ENCODE data around the gene CFAP53. TPM values are rescaled to one million over a fixed set of nuclear protein-coding genes. Genes with fewer than 3 reads are reported as not detected.

The CFAP53 gene
- total and polyA plus RNA-seq, 11 donors: 0.10 to 0.62 (median 0.15) TPM; not detected in 6

DNA sequence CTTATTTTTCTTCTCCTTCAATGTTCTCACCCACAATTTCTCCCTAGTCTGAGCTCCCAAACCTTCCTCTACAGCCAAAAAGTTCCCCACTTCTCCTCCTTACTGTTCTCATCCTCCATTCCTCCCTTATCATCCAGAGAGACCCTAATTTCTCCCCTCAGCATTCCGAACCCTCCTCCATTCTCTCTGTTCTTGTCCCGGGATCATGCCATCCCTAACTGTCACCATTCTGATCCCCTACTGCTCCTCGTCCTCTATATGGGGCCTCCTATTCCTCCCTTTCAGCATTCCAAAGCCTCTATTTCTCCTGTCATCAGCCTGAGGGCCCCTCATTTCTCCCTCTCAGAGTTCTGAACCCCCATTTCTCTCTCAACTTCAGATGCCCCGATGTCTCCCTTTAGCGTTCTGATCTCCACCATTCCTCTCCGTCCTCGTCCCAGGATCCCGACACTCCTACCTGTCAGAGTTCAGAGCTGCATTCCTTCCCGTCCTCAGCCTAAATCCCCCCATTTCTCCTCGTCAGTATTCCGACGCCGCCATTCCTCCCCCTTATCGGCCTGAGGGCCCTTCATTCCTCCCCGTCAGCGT lies 14.5 kb upstream of the CFAP53 start:
- ATAC-seq (no peak), DNase-seq (no peak)
- Histone ChIP-seq H3K36me3 (peaks cover 1 to 74% (median 56%) of the 10 kb centered on the region in 9 donors), H3K27me3 (no peaks in the 10 kb centered on the region), H3K9me3 (no peaks in the 10 kb centered on the region), H3K4me3 (peak overlapping the region; percentile 62 to 99 (median 87)), H3K4me1 (peaks cover 3 to 29% (median 23%) of the 10 kb centered on the region in 12 donors), H3K27ac (peak overlapping the region; percentile 41 to 96 (median 92))
- intact Hi-C loops (cut with DNase I): loop anchor here in 7 of 10 donors (1.0 to 10.0 kb wide), 9 partner anchors 12 to 786 kb away; partner anchors contain the start of genes CFAP53 (in 2 of the 7), RPL17 (in 2 of the 7), ACAA2 (in 1 of the 7) and ELAC1 (in 1 of the 7)
- 1 to 2% (median 2%) methylated on average over 16 of the region's 16 CpGs for WGBS, 4 donors
- TF ChIP-seq POLR2A (IDR thresholded peaks at IDR 0.05): no peak
- TF ChIP-seq, protein P1, sequence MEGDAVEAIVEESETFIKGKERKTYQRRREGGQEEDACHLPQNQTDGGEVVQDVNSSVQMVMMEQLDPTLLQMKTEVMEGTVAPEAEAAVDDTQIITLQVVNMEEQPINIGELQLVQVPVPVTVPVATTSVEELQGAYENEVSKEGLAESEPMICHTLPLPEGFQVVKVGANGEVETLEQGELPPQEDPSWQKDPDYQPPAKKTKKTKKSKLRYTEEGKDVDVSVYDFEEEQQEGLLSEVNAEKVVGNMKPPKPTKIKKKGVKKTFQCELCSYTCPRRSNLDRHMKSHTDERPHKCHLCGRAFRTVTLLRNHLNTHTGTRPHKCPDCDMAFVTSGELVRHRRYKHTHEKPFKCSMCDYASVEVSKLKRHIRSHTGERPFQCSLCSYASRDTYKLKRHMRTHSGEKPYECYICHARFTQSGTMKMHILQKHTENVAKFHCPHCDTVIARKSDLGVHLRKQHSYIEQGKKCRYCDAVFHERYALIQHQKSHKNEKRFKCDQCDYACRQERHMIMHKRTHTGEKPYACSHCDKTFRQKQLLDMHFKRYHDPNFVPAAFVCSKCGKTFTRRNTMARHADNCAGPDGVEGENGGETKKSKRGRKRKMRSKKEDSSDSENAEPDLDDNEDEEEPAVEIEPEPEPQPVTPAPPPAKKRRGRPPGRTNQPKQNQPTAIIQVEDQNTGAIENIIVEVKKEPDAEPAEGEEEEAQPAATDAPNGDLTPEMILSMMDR (IDR thresholded peaks at IDR 0.05): no peak

DNA sequence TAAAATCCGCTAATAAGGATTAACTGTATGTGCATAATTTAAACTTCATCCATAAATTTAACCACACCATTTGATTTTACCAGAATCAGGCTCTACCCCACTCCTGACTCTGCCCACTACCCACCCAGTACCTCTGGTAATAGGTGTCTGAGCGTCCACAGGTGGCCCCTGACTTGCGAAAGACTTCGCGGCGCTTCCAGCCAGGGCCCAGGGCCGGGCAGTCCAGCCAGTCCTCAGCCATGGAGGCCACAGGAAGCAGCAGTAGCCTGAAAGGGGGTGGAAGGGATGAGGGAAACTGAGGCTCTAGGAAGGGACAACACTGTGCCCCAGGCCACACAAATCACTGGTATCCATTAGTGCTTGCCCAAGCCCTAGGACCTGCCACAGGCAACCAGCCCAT lies 13.5 kb upstream of the CFAP53 start:
- Histone ChIP-seq H3K27me3 (no peaks in the 10 kb centered on the region), H3K27ac (no peak overlapping the region), H3K4me3 (peak overlapping the region in 5 of 12 donors; percentile 70 to 99 (median 90)), H3K36me3 (peaks cover 2 to 76% (median 65%) of the 10 kb centered on the region in 9 donors), H3K9me3 (no peaks in the 10 kb centered on the region), H3K4me1 (peaks cover 3 to 29% (median 23%) of the 10 kb centered on the region in 12 donors)
- intact Hi-C loops (cut with DNase I): loop anchor here in 7 of 10 donors (2.0 to 10.0 kb wide), 7 partner anchors 13 to 785 kb away; partner anchors contain the start of genes RPL17 (in 2 of the 7), ACAA2 (in 1 of the 7), CFAP53 (in 1 of the 7) and ELAC1 (in 1 of the 7)
- 91 to 97% (median 96%) methylated on average over 7 of the region's 7 CpGs for WGBS, 4 donors
- ATAC-seq (no peak), DNase-seq (no peak)
- TF ChIP-seq, protein P1 (IDR thresholded peaks at IDR 0.05): no peak
- TF ChIP-seq POLR2A (IDR thresholded peaks at IDR 0.05): no peak

DNA sequence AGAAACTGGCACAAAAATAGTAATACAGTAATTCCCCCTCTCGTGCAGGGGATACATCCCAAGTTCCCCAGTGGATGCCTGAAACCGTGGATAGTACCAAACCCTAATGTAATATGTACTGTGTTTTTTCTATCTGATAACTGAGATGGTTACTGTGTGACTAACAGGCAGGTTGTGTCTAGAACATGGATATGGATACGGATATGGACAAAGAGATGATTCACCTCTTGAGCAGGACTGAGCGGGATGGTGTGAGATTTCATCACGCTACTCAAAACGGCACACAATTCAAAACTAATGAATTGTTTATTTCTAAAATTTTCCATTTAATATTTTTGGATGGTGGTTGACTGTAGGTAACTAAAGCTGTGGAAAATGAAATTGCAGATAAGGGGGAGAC lies 11.6 kb upstream of the CFAP53 start:
- no peak overlapping the region for H3K27ac ChIP-seq
- peaks cover 2 to 78% (median 69%) of the 10 kb centered on the region in 9 donors for H3K36me3 ChIP-seq
- TF ChIP-seq, protein P1 (IDR thresholded peaks at IDR 0.05): no peak
- TF ChIP-seq POLR2A (IDR thresholded peaks at IDR 0.05): no peak
- no peaks in the 10 kb centered on the region for H3K9me3 ChIP-seq
- H3K4me3 ChIP-seq: no peak overlapping the region
- ATAC-seq (no peak), DNase-seq (no peak)
- H3K27me3 ChIP-seq: no peaks in the 10 kb centered on the region
- intact Hi-C loops (cut with DNase I): no loop called here
- WGBS, 4 donors: 82 to 85% (median 84%) methylated on average over 6 of the region's 6 CpGs
- H3K4me1 ChIP-seq: peaks cover 3 to 29% (median 23%) of the 10 kb centered on the region in 12 donors

DNA sequence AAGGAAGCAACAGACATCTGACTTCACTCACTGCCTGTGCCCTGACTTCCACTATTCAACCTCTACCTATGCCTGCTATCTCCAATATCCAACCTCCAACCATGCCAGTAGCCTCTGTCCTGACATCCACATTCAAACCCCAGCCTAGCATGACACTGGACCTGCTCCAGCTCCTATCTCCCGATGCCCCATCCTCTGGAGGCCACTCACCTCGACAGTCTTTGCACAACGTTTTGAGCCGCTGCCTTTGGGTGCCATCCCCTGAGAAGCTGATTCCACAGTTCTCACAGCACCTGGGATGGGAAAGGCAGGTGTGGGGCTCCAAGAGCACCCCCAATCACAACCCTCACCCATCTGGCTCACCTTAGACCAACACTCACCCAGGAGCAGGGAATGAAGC lies 10.2 kb upstream of the CFAP53 start:
- Histone ChIP-seq H3K27me3 (no peaks in the 10 kb centered on the region), H3K27ac (no peak overlapping the region), H3K4me1 (peaks cover 0 to 23% (median 18%) of the 10 kb centered on the region in 12 donors), H3K4me3 (no peak overlapping the region), H3K9me3 (no peaks in the 10 kb centered on the region), H3K36me3 (peaks cover 2 to 85% (median 80%) of the 10 kb centered on the region in 9 donors)
- WGBS, 4 donors: 89 to 95% (median 92%) methylated on average over 4 of the region's 4 CpGs
- DNase-seq: no peak
- ATAC-seq: no peak
- intact Hi-C loops (cut with DNase I): no loop called here
- no peak for TF ChIP-seq POLR2A (IDR thresholded peaks at IDR 0.05)
- TF ChIP-seq, protein P1 (IDR thresholded peaks at IDR 0.05): no peak

Data from heart left ventricle (tissue), 16 donors.